Body of pancreas (tissue), 4 donors: Measurements from ENCODE around the gene METTL3.
"Not testable (repeated sequence)": the region's sequence is repeated elsewhere in the genome, so short reads cannot be mapped to it uniquely, and the experiment has no call there.

ENCODE experiments used
- CTCF ChIP-seq, 7 experiments: fragments of 450-650 bp in 4 of 7; fragments of 200-600 bp in 3 of 7; sonication (generic) in 3 of 7; IDR thresholded peaks; one replicate each; pipeline ENCODE4 v1.5.1; 2016 to 2019; ENCODE audit warnings: antibody characterized with exemption in 7 of 7
- POLR2A ChIP-seq, 3 donors: fragments of 450-650 bp; IDR thresholded peaks; one replicate each; pipeline ENCODE4 v1.6.1; 2016; ENCODE audit warnings: antibody characterized with exemption in 3 of 3, mild to moderate bottlenecking in 2 of 3

- TF ChIP-seq CTCF, POLR2A (IDR thresholded peaks at IDR 0.05): not testable (repeated sequence)
Measured at GRCh38 chr14:21544588-21544987, 33.4 kb upstream of the METTL3 start.
